HS-27A (cell line): ENCODE measurements around the gene ADAMTS2.

ENCODE experiments used
- DNase-seq: peaks from one replicate; pipeline ENCODE4 v3.0.0-alpha.2; 2012; ENCODE audit warnings: low read depth, missing footprints

Gene ADAMTS2

GRCh38 chr5:179345433-179346321 is at the start of gene ADAMTS2:
Gene ADAMTS2 (minus strand): TSS chr5:179345461. CDS start chr5:179345328, 133 bp downstream.
- no peak for DNase-seq

- DNase-seq = no peak
These were observed 47.8 kb upstream of the ADAMTS2 start for GRCh38 chr5:179393078-179393477.

GRCh38 chr5:179387151-179388110 is 42.2 kb upstream of the ADAMTS2 start:
- no peak for DNase-seq

- no peak for DNase-seq
These were observed 40.7 kb upstream of the ADAMTS2 start for GRCh38 chr5:179385914-179386313.

- DNase-seq = no peak
These were observed 37.2 kb upstream of the ADAMTS2 start for GRCh38 chr5:179382486-179382885.

- no peak for DNase-seq
These were observed 36.4 kb upstream of the ADAMTS2 start for GRCh38 chr5:179381691-179382090.

GRCh38 chr5:179380211-179381035 is 35.2 kb upstream of the ADAMTS2 start:
- no peak for DNase-seq

GRCh38 chr5:179379321-179379890 is 34.1 kb upstream of the ADAMTS2 start:
- no peak for DNase-seq

- peak; percentile 47 for DNase-seq
These were observed 33.4 kb upstream of the ADAMTS2 start for GRCh38 chr5:179378441-179379271.

GRCh38 chr5:179378116-179378440 is 32.8 kb upstream of the ADAMTS2 start:
- no peak for DNase-seq

- no peak for DNase-seq
These were observed 32.3 kb upstream of the ADAMTS2 start for GRCh38 chr5:179377421-179378115.

- DNase-seq = no peak
These were observed 31.6 kb upstream of the ADAMTS2 start for GRCh38 chr5:179376701-179377420.

GRCh38 chr5:179375831-179376365 is 30.6 kb upstream of the ADAMTS2 start:
- DNase-seq = no peak

GRCh38 chr5:179375236-179375685 is 30.0 kb upstream of the ADAMTS2 start:
- DNase-seq = no peak

- DNase-seq = no peak
These were observed 29.4 kb upstream of the ADAMTS2 start for GRCh38 chr5:179374506-179375235.

GRCh38 chr5:179373961-179374505 is 28.8 kb upstream of the ADAMTS2 start:
- DNase-seq = no peak

- DNase-seq = no peak
These were observed 28.1 kb upstream of the ADAMTS2 start for GRCh38 chr5:179373101-179373934.
